ENCODE results near the gene UGT1A10.

UGT1A10 gene

DNA sequence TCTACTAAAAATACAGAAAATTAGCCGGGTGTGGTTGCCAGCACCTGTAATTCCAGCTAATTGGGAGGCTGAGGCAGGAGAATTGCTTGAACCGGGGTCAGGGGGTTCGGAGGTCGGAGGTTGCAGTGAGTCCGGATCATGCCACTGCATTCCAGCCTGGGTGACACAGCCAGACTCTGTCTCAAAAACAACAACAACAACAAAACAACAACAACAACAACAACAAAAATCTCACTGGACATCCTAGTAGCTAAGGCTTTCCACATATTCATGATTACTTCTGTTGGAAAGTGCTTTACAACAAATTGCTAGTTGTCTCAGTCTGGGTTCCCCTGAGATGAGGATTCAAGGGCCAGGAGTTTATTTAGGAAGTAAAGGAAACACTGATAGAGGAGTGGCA is 137.6 kb downstream of the UGT1A10 start:
- DNase-seq (ENCODE audit: low spot score): no peak

DNA sequence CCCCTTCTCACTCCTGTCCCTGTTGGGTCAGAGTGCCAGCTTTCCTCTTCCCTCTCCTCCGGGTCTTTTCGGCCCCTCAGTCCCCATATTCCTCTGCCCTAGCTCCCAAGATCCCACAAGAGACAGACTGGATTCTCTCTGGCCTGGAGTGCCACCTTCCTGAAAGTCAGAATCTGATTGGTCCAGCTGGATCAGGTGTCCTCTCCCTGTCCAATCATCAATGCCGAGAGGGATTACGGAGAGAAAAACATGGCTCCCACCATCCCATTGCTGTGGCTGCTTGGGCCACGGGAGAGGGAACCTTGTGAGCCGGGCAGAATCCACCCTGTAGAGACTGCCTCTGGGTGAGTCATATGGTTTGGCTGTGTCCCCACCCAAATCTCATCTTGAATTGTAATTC is 139.2 kb downstream of the UGT1A10 start:
- DNase-seq (ENCODE audit: low spot score): no peak

GRCh38 chr2:233778030-233778429 is 141.8 kb downstream of the UGT1A10 start, which contains the start of gene MROH2A:
MROH2A (plus strand) TSS chr2:233778330; CDS start chr2:233779359, 1,029 bp downstream.
- no peak for DNase-seq (ENCODE audit: low spot score)

GRCh38 chr2:233779722-233780121 is 143.5 kb downstream of the UGT1A10 start:
- DNase-seq (ENCODE audit: low spot score): no peak

GRCh38 chr2:233780771-233781170 is 144.5 kb downstream of the UGT1A10 start:
- no peak for DNase-seq (ENCODE audit: low spot score)

DNA sequence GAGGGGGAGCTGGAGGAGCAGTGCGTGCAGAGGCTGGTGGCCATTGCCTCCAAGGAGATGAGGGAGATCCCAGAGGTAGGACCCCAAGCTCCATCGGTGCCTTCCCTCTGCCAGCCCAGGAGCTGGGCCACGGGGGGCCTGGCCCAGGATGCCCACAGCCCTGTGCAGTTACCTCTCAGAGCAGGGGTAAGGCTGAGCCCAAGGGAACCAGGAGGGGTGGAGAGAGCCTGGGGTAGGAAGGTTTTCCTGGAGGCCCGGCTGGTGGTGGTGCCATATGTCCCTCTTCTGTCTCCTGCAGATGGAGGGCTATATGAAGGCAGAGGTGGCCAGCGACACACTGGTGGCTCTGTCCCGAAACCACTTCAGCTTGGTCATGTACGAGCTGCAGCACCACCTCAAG is 153.3 kb downstream of the UGT1A10 start:
- no peak for DNase-seq (ENCODE audit: low spot score)

DNA sequence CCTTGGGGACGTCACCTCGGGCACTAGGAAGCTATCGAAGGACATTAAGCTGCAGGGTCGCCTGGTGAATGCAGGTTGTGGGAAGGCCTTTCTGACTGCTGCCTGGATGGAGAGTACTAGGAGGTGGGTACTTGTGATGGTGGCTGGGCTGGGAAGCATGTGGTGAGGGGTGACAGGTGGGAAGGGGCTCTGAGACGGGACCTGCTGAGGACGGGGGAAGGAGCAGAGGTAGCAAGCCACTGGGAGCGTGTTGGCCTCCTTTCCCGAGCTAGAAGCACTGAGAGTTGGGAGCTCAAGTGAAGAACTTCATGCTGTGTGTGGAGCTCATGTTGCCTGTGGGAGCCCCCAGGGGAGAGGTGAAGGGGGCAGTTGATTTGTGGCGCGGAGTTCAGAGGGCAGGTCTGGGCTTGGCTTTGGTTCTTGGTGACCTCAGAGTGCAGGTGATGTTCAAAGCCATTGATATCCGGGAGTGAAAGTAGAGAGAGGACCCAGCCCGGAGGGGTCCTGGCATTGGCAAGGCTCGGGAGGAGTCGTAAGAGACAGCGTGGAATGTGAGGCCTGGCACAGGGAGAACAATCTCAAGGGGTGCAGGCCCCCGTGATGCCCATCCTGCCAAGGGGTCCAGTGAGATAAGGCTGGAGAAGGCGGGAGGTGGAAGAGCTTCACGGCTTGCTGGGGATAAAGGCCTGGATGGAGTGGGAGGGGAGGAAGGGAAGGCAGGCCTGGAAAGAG is 155.1 kb downstream of the UGT1A10 start:
- no peak for DNase-seq (ENCODE audit: low spot score)

DNA sequence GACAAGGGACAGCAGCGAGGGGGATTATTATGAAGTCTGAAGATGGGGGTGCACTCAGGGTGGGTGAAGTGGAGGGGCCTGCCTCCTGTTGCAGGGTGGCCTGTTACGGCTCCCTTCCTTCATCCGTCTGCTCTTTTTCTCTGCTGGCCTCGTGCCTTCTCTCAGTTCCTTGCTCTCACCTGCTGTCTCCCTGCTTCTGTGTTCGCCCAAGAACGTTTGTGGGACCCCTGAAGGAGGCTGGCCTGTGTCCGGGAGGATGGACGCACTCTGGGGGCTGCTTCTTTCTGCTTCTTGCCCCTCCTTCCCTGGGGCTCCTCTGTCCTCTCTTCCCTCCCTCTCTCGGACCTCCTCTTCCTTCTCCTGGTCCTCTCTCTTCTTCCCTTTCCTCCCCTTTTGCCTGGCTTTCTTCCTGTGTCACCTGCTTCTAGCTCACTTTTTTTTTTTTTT is 155.7 kb downstream of the UGT1A10 start:
- no peak for DNase-seq (ENCODE audit: low spot score)

- DNase-seq (ENCODE audit: low spot score): no peak
Measured at GRCh38 chr2:233792720-233793119, 156.5 kb downstream of the UGT1A10 start.

- no peak for DNase-seq (ENCODE audit: low spot score)
Measured at GRCh38 chr2:233793465-233794127, 157.3 kb downstream of the UGT1A10 start.

- no peak for DNase-seq (ENCODE audit: low spot score)
Measured at GRCh38 chr2:233794128-233794658, 157.9 kb downstream of the UGT1A10 start.

DNA sequence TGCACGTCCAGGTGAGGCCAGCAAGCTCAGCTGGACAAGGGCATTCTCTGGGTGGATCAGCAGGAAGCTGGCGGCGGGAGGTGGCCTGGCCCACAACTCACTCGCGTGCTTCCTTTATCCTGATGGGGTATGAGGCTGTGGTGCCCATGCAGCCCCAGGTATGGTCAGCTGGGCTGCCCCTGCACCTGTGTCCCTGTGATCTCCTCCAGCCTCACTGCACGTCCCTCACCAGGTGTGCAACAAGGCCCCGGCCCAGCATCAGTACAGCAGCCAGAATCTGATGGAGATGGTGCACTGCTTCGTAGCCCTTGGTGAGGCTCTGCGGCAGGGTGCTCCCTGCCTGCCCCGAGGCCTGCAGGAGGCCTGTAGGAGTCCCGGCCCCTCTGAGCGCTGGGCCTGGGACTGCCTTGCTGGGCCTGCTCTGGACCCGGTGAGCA is 159.5 kb downstream of the UGT1A10 start:
- no peak for DNase-seq (ENCODE audit: low spot score)

- no peak for DNase-seq (ENCODE audit: low spot score)
Measured at GRCh38 chr2:233796254-233796653, 160.0 kb downstream of the UGT1A10 start.

GRCh38 chr2:233798335-233799086 is 162.3 kb downstream of the UGT1A10 start:
- no peak for DNase-seq (ENCODE audit: low spot score)

DNA sequence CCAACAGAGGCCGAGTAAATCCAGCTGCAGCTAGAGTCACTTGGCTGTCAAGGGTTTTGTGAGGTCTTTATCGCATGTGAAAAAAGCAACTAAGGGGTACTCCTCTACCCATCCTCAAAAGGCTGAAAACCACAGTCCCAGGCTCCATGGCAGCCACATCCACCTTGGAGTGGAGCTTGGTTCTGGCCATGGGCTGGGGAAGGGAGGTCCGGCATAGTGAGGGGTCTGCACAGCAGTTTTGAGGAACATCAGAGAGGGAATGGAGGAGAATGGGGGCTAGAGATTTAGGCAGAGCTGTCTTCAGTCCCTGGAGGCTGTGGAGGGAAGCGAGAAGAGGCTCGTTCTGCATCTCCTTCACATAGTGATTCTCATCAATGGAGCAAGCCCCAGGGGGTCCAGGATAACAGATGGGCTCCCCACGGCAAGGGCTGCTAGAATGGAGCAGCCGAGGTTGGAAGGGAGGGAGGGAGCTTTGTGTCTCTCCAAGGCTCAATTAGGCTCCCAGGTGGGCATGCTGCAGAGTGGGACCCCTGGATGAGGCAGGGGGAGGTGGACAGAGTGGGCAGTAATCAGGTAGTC is 162.9 kb downstream of the UGT1A10 start:
- peak; percentile 4 for DNase-seq (ENCODE audit: low spot score)

DNA sequence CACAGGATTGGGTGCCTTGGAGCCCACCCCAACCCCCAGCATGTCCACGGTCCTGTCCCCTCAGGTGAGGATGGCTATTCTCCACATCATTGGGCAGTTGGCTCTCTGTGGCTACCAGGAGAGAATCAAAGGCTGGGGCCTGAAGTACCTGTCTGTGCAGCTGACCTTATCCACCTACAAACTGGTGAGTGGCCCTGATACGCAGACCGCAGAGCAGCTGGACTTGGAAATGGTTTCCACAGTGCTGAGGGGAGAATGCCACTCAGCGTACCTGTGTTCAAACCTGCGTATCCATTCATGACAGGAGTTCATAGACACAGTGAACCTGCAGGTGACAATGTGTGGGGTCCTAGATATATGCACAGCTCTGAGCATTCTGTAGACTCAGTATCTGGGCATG is 163.5 kb downstream of the UGT1A10 start:
- no peak for DNase-seq (ENCODE audit: low spot score)

DNA sequence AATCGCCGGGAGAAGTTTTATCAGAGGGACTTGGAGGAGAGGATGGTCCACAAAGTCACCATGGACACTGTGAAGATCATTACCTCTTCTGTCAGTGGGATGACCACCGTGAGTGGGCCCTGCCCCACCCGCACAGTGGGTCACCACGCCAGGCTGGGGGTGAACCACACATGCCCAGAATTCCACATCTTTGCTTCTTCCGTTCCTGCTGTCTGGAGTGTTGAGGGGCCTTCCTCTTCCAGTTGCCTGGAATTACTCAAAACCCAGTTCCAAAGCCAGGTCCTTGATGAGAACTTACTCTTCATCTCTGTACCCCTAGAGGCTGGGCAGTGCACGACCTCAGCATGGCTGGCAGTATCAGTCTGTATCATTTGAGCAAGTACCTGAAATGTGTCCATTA is 164.0 kb downstream of the UGT1A10 start:
- DNase-seq (ENCODE audit: low spot score): no peak

- DNase-seq (ENCODE audit: low spot score): no peak
Measured at GRCh38 chr2:233801357-233802131, 165.3 kb downstream of the UGT1A10 start.

DNA sequence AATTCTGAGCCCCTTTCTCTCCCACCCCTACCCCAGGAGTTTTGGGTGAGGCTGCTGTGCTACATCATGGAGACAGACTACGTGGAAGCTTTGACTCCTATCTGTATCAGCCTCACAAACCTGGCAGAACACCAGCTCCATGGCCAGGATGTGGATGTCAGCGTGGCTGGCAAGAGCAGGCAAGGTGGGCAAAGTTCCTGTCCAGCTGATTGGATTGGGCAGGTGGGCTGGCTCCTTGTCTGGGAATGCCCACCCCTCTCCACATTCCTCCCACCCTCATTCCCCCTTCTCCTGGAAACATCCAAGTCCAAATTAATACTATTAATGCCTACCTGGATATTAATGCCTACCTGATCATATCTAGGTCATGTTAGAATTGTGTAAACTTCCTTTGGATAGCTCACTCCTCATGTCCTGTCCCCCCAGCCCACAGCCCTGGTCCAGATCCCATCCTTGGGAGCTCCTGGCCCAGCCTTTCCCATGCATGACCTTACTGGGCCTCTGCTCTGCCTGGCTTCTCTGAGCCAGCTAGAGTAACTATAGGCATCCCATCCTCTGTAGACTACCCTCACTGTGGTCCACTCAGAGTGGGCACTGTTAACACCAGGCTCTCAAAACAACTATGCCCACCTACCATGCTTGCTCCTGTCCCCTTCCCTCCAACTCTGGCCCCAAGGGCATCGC is 166.0 kb downstream of the UGT1A10 start:
- no peak for DNase-seq (ENCODE audit: low spot score)

- no peak for DNase-seq (ENCODE audit: low spot score)
Measured at GRCh38 chr2:233803292-233803911, 167.2 kb downstream of the UGT1A10 start.
